ENCODE data around the gene ZBTB43.

Gene ZBTB43

GRCh38 chr9:126829035-126829434, 24.2 kb downstream of the ZBTB43 start:
- no peak for DNase-seq (ENCODE audit: low spot score)

GRCh38 chr9:126830827-126831226, 26.0 kb downstream of the ZBTB43 start:
- DNase-seq (ENCODE audit: low spot score) = no peak

- peak; percentile 76 for DNase-seq (ENCODE audit: low spot score)
These were observed 27.6 kb downstream of the ZBTB43 start for GRCh38 chr9:126832440-126832839.

- DNase-seq (ENCODE audit: low spot score) = no peak
These were observed 28.2 kb downstream of the ZBTB43 start for GRCh38 chr9:126833020-126833419.

GRCh38 chr9:126833710-126834345, 29.0 kb downstream of the ZBTB43 start:
- no peak for DNase-seq (ENCODE audit: low spot score)

GRCh38 chr9:126834672-126835071, 29.8 kb downstream of the ZBTB43 start:
- DNase-seq (ENCODE audit: low spot score) = no peak

- DNase-seq (ENCODE audit: low spot score) = no peak
These were observed 31.4 kb downstream of the ZBTB43 start for GRCh38 chr9:126836216-126836615.

GRCh38 chr9:126838055-126838811, 33.4 kb downstream of the ZBTB43 start:
- no peak for DNase-seq (ENCODE audit: low spot score)

- no peak for DNase-seq (ENCODE audit: low spot score)
These were observed 34.1 kb downstream of the ZBTB43 start for GRCh38 chr9:126838895-126839294.

GRCh38 chr9:126839301-126839700, 34.5 kb downstream of the ZBTB43 start:
- DNase-seq (ENCODE audit: low spot score) = no peak

- DNase-seq (ENCODE audit: low spot score) = no peak
These were observed 37.5 kb downstream of the ZBTB43 start for GRCh38 chr9:126842220-126842842.

GRCh38 chr9:126842977-126843799, 38.3 kb downstream of the ZBTB43 start:
- DNase-seq (ENCODE audit: low spot score) = peak; percentile 94

GRCh38 chr9:126844085-126844484, 39.2 kb downstream of the ZBTB43 start:
- DNase-seq (ENCODE audit: low spot score) = peak; percentile 82

GRCh38 chr9:126847051-126847450, 42.2 kb downstream of the ZBTB43 start:
- no peak for DNase-seq (ENCODE audit: low spot score)

- DNase-seq (ENCODE audit: low spot score) = no peak
These were observed 44.9 kb downstream of the ZBTB43 start for GRCh38 chr9:126849591-126850225.

- no peak for DNase-seq (ENCODE audit: low spot score)
These were observed 46.5 kb downstream of the ZBTB43 start for GRCh38 chr9:126851286-126851880.

GRCh38 chr9:126852086-126852688, 47.3 kb downstream of the ZBTB43 start:
- DNase-seq (ENCODE audit: low spot score) = no peak

- DNase-seq (ENCODE audit: low spot score) = no peak
These were observed 48.8 kb downstream of the ZBTB43 start for GRCh38 chr9:126853667-126854066.

- no peak for DNase-seq (ENCODE audit: low spot score)
These were observed 49.9 kb downstream of the ZBTB43 start for GRCh38 chr9:126854734-126855133.

- no peak for DNase-seq (ENCODE audit: low spot score)
These were observed 51.6 kb downstream of the ZBTB43 start for GRCh38 chr9:126856326-126856877.

Measured in pons (tissue), 1 donor.